Neural cell (in vitro differentiated cells): ENCODE data around the gene TCHH.

Experiments used
- POLR2AphosphoS5 ChIP-seq: IDR thresholded peaks from 2 replicates; pipeline ENCODE4 v1.6.1; 2012
- TF ChIP-seq, protein P1 (sequence below): fragments of 450-650 bp; IDR thresholded peaks from 2 replicates; pipeline ENCODE4 v1.5.1; 2014; ENCODE audit warnings: antibody characterized with exemption, mild to moderate bottlenecking, moderate library complexity; ENCODE audit not compliant: poor library complexity, severe bottlenecking

- no peak for TF ChIP-seq POLR2AphosphoS5
- TF ChIP-seq, protein P1, sequence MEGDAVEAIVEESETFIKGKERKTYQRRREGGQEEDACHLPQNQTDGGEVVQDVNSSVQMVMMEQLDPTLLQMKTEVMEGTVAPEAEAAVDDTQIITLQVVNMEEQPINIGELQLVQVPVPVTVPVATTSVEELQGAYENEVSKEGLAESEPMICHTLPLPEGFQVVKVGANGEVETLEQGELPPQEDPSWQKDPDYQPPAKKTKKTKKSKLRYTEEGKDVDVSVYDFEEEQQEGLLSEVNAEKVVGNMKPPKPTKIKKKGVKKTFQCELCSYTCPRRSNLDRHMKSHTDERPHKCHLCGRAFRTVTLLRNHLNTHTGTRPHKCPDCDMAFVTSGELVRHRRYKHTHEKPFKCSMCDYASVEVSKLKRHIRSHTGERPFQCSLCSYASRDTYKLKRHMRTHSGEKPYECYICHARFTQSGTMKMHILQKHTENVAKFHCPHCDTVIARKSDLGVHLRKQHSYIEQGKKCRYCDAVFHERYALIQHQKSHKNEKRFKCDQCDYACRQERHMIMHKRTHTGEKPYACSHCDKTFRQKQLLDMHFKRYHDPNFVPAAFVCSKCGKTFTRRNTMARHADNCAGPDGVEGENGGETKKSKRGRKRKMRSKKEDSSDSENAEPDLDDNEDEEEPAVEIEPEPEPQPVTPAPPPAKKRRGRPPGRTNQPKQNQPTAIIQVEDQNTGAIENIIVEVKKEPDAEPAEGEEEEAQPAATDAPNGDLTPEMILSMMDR, result no peak
Measured at GRCh38 chr1:152164517-152165136, 49.4 kb upstream of the TCHH start.
